Erythroblast (primary cell): ENCODE measurements around the gene DPM1.

ENCODE experiments used
- GATA1 ChIP-seq: IDR thresholded peaks from 2 replicates; pipeline ENCODE4 v1.6.1; 2011; ENCODE audit warnings: low read depth, mild to moderate bottlenecking, control low read depth, low read length, moderate library complexity
- POLR2A ChIP-seq: IDR thresholded peaks from 2 replicates; pipeline ENCODE4 v1.6.1; 2011; ENCODE audit warnings: mild to moderate bottlenecking, low read length

GRCh38 chr20:50996901-50997865, 38.9 kb upstream of the DPM1 start:
- TF ChIP-seq POLR2A = no peak
- no peak for TF ChIP-seq GATA1
